Cardiac muscle cell (in vitro differentiated cells and primary cell): Measurements from ENCODE around the gene MORN5. TPM values are rescaled to one million over a fixed set of nuclear protein-coding genes. Genes with fewer than 3 reads are reported as not detected.

Experiments used
- DNase-seq, 2 donors: peaks; one replicate each; pipeline versions ENCODE4 v3.0.0 to v3.0.0-alpha.2; 2010 to 2017; ENCODE audit warnings: low read depth in 1 of 2, low spot score in 1 of 2
- H3K27ac ChIP-seq: fragments of 200-600 bp; sonication (generic); 2 replicates; pipeline ENCODE4 v1.5.1; 2016
- H3K27me3 ChIP-seq: fragments of 200-600 bp; sonication (generic); 2 replicates; pipeline ENCODE4 v1.6.0; 2016; ENCODE audit warnings: control low read depth
- H3K36me3 ChIP-seq: fragments of 200-600 bp; sonication (generic); 2 replicates; pipeline ENCODE4 v1.5.1; 2016; ENCODE audit warnings: control low read depth
- H3K4me1 ChIP-seq: fragments of 200-600 bp; sonication (generic); 2 replicates; pipeline ENCODE4 v1.8.1; 2017; ENCODE audit warnings: low read depth, mild to moderate bottlenecking, mixed run types
- H3K4me3 ChIP-seq: fragments of 200-600 bp; sonication (generic); 2 replicates; pipeline ENCODE4 v1.5.1; 2016; ENCODE audit warnings: mild to moderate bottlenecking
- H3K9me3 ChIP-seq: fragments of 200-600 bp; sonication (generic); 2 replicates; pipeline ENCODE4 v1.5.1; 2017; ENCODE audit warnings: low read depth, mild to moderate bottlenecking, control low read depth
- polyA plus RNA-seq: library from polyadenylated mRNA; unstranded; fragments of >200 nt; fragmentation: Nextera tagmentation; extraction: Ambion mirVana; gene quantifications from 2 replicates; pipeline ENCODE4 v1.2.1, GENCODE V29; 2016
- total RNA-seq: library from RNA; depleted of rRNA; stranded (reverse); fragments of >200 nt; gene quantifications from 2 replicates; pipeline ENCODE4 v1.2.3, GENCODE V29; 2016
- TF ChIP-seq, protein P1 (sequence below): IDR thresholded peaks from 2 replicates; pipeline ENCODE4 v1.5.1; 2012; ENCODE audit warnings: low read depth, mild to moderate bottlenecking, low read length

The MORN5 gene
- total and polyA plus RNA-seq, 2 experiments from 2014 or later: not detected

DNA sequence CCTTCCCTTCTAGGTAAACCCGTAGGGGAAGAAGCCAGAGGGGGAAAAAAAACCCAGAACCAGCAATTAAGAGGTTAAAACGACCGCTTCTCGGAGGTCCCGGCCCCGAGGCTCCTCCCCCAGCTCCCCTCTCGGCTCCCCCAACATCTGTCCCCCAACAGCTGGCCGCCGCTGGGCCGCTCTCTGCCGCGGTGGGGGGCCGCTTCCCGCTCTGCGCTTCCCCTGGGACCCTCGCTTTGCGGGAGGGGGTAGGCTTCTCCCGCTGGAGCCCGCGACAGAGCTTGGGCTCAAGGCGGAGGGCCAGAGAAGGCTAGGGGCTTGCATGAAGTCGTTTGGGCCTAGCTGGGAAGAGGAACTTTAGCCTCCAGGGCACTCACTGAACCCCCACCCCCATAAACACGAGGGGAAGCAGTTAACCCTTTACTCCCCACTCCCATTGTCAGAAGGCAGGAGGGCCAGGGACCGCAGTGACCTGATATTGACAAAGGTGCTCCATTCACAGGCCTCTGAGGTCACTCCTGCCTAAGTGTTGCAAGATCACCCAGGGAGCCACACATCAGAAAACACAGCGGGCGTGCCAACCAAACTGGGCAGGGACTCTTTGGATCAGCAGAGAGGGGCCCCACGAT is 61.6 kb downstream of the MORN5 start:
- Histone ChIP-seq H3K9me3 (no peaks in the 10 kb centered on the region), H3K27ac (no peak overlapping the region), H3K4me3 (peak overlapping the region; percentile 17), H3K27me3 (peaks cover 100% of the 10 kb centered on the region), H3K4me1 (peaks cover 6% of the 10 kb centered on the region), H3K36me3 (no peaks in the 10 kb centered on the region)
- DNase-seq: peak in 1 of 2 donors; percentile 24
- TF ChIP-seq, protein P1, sequence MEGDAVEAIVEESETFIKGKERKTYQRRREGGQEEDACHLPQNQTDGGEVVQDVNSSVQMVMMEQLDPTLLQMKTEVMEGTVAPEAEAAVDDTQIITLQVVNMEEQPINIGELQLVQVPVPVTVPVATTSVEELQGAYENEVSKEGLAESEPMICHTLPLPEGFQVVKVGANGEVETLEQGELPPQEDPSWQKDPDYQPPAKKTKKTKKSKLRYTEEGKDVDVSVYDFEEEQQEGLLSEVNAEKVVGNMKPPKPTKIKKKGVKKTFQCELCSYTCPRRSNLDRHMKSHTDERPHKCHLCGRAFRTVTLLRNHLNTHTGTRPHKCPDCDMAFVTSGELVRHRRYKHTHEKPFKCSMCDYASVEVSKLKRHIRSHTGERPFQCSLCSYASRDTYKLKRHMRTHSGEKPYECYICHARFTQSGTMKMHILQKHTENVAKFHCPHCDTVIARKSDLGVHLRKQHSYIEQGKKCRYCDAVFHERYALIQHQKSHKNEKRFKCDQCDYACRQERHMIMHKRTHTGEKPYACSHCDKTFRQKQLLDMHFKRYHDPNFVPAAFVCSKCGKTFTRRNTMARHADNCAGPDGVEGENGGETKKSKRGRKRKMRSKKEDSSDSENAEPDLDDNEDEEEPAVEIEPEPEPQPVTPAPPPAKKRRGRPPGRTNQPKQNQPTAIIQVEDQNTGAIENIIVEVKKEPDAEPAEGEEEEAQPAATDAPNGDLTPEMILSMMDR: no peak

DNA sequence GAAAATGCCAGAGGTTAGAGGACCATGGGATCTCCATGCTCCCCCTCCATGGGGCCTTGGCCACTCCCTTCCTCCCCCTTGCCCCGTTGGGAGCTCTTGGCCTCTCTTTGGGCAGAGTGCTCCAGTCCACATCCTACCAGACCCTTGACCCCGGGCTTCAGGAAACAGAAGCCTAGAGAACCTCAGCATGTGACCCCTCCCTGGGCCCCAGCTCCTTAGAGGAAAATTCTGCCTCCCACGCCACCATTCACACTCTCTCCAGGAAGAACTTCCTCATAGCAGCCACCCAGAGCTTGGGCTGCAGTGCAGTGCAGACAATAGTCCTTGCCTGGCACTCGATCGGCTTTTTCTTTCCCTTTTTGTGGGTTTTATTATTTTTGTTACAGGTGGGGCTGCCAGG is 63.1 kb downstream of the MORN5 start:
- Histone ChIP-seq H3K4me1 (peaks cover 12% of the 10 kb centered on the region), H3K27ac (no peak overlapping the region), H3K36me3 (no peaks in the 10 kb centered on the region), H3K4me3 (no peak overlapping the region), H3K9me3 (no peaks in the 10 kb centered on the region), H3K27me3 (peaks cover 100% of the 10 kb centered on the region)
- TF ChIP-seq, protein P1: no peak
- no peak for DNase-seq

DNA sequence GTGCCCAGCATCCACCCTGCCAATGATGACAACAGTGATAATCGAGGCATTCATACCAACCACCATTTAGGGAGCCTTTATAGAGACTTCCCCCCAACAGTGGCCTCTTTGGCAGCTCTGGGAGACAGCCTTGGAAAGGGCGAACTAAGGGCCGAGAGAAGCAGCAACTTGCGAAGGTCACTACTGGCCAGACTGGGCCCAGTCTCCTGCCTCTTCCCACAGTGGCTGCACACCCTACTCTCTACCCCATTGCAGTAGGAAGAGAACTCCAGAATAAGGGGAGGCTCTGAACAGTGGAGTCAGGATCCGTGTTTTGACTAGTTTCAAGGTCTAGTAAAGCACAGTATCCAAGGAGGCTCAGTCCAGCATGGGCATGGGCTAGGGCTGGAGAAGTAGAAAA is 63.7 kb downstream of the MORN5 start:
- Histone ChIP-seq H3K9me3 (no peaks in the 10 kb centered on the region), H3K27me3 (peaks cover 100% of the 10 kb centered on the region), H3K36me3 (no peaks in the 10 kb centered on the region), H3K4me1 (peaks cover 17% of the 10 kb centered on the region), H3K27ac (no peak overlapping the region), H3K4me3 (no peak overlapping the region)
- no peak for DNase-seq
- TF ChIP-seq, protein P1: no peak

DNA sequence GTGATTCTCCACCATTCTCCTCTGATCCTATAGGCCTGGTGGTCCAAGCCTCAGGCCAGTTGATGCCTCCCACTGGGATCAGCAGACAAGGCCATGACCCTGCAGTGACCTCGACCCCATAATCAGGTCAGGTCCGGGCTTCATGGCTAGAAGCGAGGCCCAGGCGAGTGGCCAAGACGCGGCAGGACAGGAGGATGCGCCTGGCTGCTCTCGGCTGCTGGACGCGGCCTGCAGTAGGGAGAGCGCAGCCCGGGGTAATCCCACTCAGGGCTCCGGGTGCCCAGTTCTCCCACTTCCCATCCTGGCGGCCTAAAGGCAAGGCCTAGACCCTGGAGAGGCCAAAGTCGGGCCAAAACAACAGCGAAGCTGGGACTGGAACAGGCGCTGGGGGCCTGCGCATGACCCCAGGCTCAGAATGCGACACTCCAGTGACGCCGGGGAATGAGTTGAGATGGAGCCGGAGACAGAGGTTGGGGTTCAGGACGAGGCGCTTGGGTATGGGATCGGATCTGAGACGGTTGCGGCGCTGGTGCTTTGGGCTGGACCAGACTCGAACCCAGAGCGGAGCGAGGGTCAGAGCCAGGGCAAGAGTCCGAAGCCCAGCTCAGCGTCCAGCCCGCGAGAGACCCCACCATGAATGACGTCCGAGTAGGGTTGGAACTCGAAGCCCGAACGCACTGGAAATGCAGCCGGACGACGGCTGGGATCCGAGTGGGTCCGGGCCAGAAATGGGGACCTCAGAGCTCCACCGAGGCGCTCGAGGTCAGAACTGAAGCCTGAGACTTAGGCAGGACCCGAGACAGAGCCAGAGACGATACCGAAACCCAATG is 65.8 kb downstream of the MORN5 start:
- peaks cover 12% of the 10 kb centered on the region for H3K4me1 ChIP-seq
- no peaks in the 10 kb centered on the region for H3K9me3 ChIP-seq
- peaks cover 100% of the 10 kb centered on the region for H3K27me3 ChIP-seq
- H3K36me3 ChIP-seq: no peaks in the 10 kb centered on the region
- no peak overlapping the region for H3K4me3 ChIP-seq
- no peak for DNase-seq
- TF ChIP-seq, protein P1: no peak
- H3K27ac ChIP-seq: no peak overlapping the region

DNA sequence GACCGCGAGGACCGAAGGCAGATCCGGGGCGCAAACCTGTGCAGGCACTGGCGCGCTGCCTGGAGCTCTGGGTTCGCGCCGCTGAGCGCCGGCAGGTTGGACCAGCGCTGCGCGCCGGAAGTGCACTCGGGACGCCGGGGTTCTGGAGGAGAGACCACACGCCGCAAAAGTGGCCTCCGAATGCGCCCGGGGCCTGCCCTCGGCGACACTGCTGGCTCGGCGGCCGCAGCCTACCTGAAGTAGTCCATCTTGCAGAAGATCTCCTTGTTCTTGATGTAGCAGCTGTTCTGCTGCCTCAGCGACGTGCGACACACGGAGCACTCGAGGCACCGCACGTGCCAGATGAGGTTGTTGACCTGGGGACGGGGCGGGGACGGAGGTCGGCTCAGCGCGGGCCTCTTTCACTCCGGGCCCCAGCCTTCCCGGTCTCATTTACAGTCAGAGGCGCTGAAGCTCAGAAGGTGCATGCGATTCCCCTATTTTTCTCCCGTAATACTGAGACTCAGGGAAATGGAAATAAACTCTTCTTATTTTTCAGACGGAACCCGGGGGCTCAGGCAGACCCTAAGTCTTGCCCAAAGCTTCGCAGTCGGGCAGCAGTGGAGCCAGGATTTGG is 66.5 kb downstream of the MORN5 start:
- Histone ChIP-seq H3K4me3 (no peak overlapping the region), H3K4me1 (peaks cover 12% of the 10 kb centered on the region), H3K36me3 (no peaks in the 10 kb centered on the region), H3K27ac (no peak overlapping the region), H3K9me3 (no peaks in the 10 kb centered on the region), H3K27me3 (peaks cover 100% of the 10 kb centered on the region)
- TF ChIP-seq, protein P1: no peak
- DNase-seq: peak in 1 of 2 donors; percentile 20
